Forelimb muscle (tissue), 1 donor: Measurements from ENCODE around the gene KIAA0753. TPM values are rescaled to one million over a fixed set of nuclear protein-coding genes. Genes with fewer than 3 reads are reported as not detected.

Experiments
- polyA plus RNA-seq: library from polyadenylated mRNA; unstranded; fragments of 120-200 nt; gene quantifications from one replicate; pipeline ENCODE4 v1.2.1, GENCODE V29; 2013; ENCODE audit not compliant: insufficient read length

The KIAA0753 gene
- polyA plus RNA-seq, 1 donor = 9.4 TPM

Other genes starting within 250 kb of the KIAA0753 start
- gene AIPL1, start 205.6 kb downstream of the KIAA0753 start, polyA plus RNA-seq = not detected
- 14.5 TPM for gene PIMREG, start 196.3 kb downstream of the KIAA0753 start, polyA plus RNA-seq
- gene PITPNM3, start 84.2 kb downstream of the KIAA0753 start, polyA plus RNA-seq = 6.7 TPM
- gene TXNDC17, start 349 bp upstream of the KIAA0753 start, polyA plus RNA-seq = 52.7 TPM
- 12.2 TPM for gene MED31, start 10.9 kb upstream of the KIAA0753 start, polyA plus RNA-seq
- 3.0 TPM for gene C17orf100, start 11.1 kb upstream of the KIAA0753 start, polyA plus RNA-seq
- gene SLC13A5, start 72.7 kb upstream of the KIAA0753 start, polyA plus RNA-seq = 0.05 TPM
- 10.0 TPM for gene XAF1, start 115.3 kb upstream of the KIAA0753 start, polyA plus RNA-seq
- 0.20 TPM for gene FBXO39, start 135.5 kb upstream of the KIAA0753 start, polyA plus RNA-seq
- gene TEKT1, start 191.0 kb upstream of the KIAA0753 start, polyA plus RNA-seq = not detected